ENCODE results near the gene ZNF133.

Gene ZNF133

GRCh38 chr20:18364768-18365167 is 76.4 kb downstream of the ZNF133 start:
- no peak for DNase-seq
